ENCODE measurements around the gene CBX6. TPM values are rescaled to one million over a fixed set of nuclear protein-coding genes. Genes with fewer than 3 reads are reported as not detected.

Gene CBX6
- total RNA-seq, 1 donor from 2014 or later: 5.6 TPM

DNA sequence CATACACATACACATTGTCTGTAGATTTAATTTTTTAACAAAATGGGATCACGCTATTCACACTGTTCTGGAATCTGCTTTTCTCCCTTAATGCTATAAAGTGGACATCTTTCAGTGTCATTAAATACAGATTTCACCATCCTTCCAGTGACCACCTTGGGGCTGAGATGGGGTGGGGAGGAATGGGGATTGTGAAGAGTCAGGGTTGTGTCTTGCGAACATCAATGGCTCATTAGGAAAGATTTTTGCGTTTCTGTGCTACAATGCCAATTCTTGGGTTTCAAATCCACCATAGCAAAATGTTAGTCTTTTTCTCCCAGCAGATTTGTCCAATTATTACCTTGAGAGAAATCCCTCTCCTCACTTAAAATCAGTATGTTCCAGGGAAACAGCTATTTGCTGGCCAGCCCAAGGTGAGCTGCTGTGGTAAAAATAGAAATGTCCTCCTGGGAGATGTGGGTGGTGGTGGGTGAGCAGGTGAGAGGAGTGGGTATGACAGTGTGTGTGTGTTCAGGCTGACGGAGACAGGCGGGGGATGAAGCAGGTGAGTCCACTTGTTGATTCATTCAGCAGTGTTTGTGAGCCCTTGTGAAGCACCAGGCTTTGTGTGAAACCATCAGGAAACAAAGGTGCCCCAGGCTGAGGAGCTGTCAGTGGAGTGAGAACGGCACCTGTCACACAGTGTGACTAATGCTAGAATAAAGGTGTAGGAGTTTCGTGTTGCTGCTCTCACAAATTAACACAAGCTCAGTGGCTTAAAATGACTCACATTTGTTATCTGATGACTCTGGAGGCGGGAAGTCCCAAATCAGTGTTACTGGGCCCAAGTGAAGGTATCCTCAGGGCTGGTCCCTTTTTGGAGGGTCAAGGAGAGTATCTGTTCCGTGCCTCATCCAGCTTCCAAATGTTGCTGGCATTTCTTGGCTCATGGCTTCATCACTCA, 1.7 kb upstream of the CBX6 start:
- peak; percentile 84 for ATAC-seq

DNA sequence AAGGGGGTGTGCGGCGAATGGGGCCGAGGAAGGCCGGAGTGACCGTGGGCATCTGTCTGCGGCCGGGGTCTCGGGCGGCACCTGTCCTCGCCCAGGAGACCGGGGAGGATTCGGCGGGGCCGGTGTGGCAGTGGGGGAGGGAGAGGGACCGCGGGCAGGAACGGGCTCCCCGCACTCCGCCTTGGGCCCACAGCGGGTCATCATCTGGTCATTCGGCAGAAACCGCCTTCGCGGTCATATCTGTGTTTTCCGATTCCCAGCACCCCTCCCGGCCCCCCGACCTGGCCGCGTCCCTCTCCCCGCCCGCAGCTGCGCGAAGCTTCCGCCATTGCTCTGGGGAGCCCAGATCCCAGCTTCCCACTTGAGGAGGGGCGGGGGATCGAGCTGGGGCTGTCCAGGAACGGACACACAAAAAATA, 824 bp upstream of the CBX6 start:
- ATAC-seq: no peak

DNA sequence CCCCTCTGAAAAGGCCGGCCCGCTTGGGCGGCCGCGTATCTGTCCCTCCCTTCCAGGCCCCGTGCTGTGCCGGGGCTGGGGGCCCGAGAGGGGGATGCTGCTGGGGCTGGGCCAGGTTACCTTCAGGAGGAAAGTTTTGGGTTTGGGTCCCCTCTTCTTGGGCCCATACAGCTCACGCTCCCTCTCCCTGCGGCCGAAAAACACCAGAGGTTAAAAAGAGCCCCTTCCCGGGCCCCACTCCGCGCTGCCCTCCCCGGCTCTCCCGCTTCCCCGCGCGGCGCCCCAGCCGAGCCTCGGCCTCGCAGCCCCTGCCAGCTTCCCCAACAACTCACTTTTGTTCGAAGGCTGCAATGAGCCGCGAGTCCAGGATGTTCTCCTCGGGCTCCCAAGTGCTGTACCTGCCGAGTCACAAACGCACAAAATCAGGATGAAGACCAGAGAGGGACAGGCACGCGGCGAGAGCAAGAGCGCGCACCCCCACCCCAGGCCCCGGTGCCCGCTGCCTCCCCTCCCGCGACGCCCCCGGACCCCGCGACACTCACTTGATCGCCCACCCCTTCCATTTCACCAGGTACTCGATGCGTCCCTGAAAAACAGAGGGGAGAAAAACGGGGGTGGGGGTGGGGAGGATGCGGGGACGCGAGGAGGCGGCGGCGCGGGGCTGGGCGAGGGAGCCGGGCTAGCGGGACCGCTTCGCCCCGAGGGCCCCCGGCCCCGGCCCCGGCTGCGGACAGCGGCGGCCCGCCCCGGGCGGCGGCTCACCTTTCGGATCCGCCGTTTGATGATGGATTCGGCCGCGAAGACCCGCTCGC, 450 bp downstream of the CBX6 start:
- no peak for ATAC-seq

DNA sequence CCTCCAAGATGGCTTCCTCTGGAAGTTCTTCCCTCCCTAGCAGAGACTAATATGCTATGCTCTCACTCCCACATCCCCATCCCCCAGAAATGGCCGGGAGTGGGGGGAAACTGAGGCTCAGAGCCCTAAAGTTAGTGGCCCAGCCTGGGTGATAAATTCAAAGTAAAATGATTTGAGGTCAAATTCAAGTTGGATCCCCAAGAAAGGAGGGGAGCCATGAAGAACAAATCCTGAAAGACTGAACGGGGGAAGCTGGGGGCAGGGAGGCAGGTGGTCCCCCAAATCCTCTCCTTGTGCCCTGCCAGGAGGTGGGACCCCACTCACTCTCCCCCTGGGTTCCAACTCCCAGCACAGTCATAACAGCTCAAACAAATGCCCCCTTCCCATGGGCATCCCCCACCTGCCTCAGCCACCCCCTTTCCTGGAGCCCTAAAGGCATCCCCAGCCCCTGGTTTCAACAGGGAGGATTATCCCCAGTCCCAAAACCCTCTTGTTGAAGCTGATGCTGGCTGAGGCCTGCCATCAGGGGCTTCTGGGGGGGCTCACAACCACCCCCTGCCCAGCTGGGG, 1.1 kb downstream of the CBX6 start:
- no peak for ATAC-seq

DNA sequence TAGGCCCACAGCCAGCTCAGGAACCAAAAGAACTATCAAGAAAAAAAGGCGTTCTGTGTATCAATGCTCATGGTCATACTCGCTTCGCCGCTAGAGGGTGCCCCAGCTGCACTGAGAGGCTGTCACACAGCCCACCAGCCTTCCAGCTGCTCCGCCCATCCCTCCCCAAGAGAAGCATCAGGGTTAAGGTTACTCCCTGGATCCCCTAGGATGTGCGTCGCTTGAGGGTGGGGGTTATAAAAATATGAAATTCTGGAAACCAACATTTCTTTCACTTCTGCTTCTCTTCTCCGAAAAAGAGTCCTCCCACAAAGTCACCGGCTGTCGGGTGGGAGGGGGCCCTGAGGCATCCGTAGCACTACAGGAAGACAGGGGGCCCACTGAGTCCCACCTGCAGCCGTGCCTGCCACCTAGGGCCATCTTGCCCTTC, 1.7 kb downstream of the CBX6 start:
- ATAC-seq: peak; percentile 50

DNA sequence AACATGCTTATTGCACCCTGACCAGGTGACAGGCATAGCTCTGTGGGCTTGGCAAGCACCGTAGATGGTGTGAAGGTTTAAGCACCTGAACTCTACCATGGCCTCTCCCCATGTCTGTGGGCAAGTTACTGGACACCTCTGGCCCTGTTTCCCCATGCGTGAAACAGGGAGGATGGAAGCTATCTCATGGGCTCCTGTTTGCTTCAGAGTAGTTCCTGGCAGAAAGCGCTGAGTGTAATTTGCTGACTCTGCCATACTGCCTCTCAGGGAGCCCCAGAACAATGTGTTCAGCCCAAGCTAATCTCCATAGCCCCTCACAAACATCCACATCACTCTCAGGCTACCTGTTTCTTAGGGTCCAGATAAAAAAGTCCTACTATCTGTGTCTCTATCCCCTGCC, 2.4 kb downstream of the CBX6 start:
- ATAC-seq: no peak

DNA sequence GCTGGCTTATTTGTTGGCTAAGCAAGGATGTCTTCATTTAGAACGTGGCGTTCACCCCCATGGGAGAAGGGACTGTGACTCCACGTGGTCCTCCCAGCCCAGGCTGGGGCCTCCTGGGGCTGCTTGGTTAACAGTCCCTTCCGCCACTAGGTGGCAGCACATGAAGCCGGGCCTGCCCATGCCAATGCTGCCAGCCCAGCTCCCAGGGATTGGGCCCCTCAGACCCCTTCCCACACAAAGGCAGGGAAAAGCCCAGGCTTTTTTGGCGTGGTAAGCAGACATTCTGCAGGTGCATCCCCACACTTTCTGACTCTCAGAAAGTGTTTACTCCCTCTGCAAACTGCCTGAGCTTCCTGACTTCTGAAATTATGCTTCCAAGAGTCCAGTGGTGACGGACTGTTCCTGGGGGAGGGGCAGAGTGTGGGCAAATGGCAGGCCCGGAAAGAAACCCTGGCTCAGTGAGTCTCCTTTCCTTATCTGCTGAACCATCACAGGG, 3.1 kb downstream of the CBX6 start:
- ATAC-seq: no peak

DNA sequence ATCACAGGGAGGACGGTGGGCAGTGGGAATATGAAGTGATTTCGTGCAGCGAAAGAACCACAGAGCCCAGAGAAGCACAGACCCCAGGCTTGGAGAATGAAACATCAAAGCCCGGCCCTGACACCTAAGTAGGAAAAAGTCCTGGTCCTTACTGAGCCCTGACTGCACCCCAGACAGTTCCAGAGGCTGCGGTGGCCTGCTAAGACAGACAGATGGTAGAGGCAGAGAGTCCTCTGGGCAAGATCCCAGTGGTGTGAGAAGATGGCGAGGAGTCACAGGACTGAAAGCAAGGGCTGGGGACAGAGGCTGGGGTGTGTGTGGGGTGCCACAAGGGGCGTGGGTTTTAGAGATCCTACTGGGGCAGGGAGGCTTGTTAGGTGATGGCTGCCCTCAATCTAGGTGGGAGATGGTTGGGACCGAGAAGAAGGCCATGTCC, 3.7 kb downstream of the CBX6 start:
- no peak for ATAC-seq

DNA sequence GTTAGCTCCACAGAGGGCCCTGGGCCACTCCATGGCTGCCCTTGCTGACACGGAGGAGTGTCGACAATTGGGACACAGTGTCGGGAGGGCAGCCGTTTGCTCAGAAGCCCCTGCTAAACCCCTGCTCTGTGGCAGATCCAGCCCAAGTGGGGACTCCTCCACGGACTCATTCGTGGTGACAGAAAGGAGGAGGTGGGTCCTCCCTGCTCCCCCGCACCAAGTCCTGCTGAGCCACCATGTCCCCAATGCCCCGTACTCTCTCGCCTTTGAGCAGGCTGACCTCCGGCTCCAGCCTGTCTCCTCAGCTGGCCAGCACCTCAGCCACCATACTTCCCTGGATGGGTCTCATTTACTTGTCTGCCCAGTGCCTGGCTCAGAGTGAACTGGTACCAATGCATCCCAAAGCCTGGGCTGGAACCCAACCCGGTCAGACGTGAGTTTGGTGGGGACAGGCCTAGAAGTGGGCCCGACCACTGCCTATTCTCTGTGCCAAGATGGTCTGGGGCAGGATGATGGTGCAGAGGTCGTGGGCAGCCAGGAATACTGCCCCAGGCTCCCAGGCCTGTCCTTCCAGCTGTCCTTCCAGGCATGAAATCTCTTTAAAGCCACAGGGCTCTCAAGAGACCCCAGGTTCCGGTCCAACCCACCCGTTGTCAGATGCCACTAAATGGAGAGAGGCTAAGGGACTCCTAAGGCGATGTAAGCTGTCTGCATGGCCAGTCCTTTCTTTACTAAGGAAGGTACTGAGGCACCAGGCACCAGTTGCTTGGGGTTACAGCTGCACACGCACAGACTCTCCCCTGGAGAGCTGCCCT, 4.3 kb downstream of the CBX6 start:
- no peak for ATAC-seq

DNA sequence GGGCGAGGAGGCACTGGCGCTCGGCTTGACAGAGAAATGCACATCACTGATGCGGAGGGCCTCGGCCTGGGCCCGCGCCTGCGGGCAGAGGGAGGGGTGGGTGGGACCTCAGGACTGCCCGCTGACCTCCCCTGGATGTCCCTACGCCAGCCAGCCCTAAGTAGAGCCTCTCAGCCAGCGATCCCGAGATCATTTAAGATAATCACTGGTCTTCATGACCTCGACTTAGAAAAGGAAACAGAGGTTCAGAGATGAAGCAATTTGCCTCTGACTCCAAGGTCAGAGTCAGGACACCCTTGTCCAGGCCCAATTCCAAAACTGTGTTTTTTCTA, 4.9 kb downstream of the CBX6 start:
- ATAC-seq: no peak

DNA sequence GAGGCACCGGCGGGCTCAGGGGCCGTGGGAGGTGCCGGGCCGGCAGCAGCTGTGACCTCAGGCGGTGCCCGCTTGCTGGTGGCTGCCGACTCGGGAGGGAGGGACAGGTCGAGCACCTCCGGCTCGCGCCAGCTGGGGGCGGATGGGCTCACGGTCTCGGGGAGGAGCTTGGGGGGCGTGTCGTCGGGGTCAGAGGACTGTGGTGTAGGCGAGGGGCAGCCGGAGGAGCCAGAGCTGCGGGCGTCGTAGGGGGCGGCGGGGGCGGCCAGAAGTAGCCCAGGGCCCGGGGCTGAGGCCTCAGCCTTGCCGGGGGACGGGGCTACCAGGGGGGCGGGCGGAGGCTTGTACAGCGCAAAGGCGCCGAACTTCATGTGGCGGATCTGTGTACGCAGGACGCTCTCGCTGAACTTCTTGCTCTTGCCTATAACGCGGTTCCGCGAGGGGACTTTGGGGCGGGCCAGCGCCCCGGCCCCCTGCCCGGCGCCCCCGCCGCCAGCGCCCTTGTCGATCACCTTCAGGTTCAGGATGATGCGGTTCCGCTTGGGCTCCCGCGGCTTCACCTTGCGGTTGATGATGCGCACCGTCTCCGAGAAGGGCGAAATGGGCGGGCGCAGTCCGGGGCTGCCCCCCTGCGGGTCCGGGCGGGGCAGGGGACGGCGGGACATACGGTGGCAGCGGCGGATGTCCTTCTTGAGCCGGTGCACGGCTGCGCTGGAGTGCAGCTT, 5.5 kb downstream of the CBX6 start:
- no peak for ATAC-seq

DNA sequence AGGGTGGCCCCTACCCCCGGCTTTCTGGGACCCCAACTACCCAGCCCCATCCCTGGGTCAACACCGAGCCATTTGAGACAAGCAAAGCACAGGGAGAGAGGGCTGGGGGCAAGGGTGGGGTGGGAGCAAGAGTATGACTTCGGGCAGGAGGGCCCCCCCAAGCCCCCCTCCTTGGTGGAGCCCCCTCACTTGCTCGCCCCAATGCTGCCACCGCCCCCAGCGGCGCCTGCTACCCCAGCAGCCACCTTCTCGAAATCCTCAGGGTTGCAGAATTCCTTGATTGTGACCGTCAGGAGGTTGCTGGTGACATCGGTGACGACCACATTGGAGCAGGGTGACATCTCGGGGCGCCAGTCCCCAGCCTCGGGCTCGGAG, 6.0 kb downstream of the CBX6 start:
- no peak for ATAC-seq

DNA sequence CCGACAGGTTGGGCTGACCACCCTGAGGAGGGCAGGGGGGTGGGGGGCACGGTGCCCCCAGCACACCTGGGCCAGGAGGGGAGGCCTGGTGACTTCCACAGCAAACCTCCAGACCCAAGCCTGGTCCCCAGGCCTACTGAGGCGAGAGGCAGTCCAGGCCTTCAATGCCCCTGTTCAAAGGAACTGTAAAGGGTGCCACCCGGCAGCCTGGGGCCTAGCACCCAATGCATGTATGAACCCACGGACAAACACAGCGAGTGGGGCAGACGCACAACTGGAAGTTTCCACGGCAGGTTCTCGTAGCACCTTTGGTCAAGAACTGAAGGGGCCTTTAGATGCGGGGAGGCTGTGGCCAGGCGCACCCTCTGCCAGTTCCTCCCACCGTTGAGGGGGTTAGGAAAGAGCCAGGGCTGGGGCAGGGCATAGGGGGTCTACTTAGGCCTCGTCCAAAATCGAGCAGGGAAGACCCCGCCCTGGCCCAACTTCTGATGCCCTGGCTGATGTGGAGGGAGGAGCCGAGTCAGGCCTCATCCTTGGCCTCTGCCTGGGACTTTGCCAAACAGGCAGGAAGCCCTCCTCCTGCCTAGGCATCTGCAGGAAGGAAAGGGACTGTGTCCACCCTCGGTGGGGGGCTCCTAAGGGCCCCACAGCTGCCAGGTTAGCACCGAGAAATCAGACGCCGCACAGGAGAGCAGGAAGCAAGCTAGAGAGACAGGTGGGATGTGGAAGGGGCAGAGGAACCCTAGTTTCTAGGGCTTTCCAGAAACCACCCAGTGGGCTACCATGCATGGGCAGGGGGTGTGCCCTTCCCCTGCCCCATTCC, 6.6 kb downstream of the CBX6 start:
- ATAC-seq: no peak

DNA sequence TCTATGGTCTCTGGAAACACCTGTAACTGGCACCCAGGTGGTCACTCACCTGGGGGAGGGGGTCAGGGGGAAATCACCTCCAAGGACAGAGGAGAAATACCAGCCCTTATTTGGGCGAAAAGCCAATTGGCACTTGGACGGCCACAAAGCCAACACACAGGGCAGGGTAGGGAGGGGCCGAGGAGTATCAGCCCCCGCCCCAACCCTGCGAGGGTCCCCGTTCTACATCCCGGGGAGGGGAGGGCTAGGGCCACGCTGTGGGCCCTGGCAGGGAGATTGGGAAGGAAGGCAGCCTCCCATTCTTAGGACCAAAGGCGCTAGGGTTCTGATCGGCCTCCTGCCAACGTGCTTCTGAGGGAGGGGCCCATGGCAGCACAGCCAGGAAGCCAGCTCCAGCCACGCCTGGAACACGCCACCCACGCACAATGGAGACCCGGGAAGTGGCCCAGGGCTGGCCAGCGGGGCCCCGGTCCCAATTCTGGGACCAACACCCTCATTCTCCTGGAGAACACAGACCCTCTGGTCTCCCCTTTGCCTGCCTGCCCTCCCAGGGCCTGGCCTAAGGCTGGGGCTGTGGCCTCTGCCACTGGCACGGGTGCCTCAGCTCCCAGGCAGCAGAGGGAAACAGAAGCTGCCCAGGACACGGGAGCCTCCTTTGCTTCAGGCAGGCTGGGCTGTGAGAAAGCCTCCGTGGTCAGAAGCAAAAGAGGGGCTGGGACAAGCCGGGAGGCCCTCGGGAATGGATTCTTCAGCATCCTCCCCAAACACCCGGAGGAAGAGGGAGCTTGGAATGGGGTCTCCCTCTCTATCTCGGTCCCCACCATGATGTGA, 7.4 kb downstream of the CBX6 start:
- peak; percentile 5 for ATAC-seq

DNA sequence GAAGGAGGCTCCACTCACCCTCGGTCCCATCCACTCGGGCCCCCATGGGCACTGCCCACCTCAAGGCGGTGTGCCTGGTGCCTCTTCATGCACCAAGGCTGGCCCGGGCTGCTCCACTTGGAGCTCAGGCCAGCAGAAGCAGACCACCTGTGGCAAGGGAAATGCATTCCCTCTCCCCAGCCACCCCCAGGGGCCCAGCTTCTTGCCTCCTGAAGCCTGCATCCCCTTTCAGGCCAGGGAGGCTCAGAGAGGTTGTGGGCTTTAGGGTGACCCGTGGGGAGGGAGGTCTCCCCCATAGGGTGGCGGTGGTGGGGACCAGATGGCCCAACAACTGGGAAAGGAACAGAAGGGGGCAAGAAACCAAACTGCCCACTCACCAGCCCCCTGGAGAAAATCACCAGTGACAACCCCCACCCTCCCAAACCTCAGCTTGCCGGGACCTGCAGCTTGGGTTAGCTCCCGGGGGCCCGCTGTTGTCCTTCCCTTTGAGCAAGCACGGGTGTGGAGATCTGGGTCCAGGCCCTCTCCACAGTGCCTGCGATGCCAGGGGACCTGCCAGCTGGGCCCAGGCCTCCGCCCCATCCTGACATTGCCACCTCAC, 8.4 kb downstream of the CBX6 start:
- ATAC-seq: no peak

DNA sequence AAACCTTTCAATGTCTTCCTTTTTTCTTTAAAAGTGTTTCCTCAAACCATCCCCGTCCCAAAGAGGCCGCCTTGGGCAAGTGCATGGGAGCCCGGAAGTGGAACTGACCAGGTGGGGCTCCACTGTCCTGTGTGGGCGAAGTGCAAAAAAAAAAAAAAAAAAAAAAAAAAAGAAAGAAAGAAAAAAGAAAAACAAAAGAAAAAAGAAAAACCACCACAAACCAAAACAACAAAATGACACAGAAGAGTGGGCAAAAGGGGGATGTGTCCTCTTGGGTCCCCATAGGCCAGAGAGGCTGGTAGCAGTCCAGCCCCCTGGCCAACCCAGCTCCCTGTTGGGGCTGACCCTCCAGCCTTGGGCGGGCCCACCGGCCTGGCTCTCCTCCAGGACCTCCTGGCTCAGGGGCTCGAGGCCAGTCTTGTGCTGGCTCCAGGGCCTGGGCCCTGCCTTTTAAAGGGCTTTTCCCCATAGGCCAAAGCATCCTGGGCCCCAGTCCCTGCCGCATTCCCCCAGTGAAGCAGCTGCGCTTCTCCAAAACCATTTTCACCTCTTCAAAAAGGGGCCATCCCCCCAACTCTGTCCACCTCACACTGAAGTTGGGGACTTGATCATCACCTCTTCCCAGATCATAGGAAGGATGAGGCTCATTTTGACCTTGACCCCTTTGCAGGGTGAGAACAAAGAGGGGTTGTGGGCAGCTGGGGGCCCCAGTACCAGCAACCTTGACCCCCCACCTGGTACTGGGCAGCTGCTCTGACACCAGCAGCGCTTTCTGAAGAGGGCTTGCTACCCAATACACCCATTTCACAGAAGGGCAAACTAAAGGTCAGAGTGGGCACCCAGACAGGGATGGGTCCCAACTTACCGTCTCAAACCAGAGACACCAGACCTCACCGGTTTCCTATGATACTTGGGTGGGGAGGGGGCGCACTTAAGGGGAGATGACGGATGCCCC, 9.4 kb downstream of the CBX6 start:
- ATAC-seq: no peak

DNA sequence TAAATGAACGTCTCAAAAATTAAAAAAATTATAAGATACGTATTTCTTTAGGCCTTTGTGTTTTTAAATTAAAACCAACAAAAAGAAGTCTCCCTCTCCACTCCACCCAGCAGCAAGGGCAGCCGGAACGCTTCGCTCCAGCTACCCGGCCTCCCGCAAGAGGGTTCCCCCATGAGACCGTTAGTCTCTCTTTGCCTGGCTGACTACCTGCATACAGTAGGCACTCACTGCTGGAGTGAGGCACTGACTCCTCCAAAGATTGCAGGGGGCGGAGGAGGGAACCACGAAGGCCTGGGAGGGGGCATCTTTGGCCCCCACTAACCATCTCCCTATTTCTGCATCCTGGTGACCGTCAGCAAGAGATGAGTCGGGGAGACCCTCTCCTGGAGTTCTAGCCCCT, 10.1 kb downstream of the CBX6 start:
- no peak for ATAC-seq
